GM10266 (cell line): ENCODE results near the gene MED12L.

Experiments
- DNase-seq: peaks from one replicate; pipeline ENCODE4 v3.0.0; 2012; ENCODE audit errors: extremely low spot score
- TF ChIP-seq, protein P1 (sequence below): IDR thresholded peaks from 2 replicates; pipeline ENCODE4 v1.5.1; 2012; ENCODE audit warnings: mild to moderate bottlenecking, low read depth; ENCODE audit not compliant: control insufficient read depth, insufficient read depth; ENCODE audit errors: missing control alignments

MED12L gene

DNA sequence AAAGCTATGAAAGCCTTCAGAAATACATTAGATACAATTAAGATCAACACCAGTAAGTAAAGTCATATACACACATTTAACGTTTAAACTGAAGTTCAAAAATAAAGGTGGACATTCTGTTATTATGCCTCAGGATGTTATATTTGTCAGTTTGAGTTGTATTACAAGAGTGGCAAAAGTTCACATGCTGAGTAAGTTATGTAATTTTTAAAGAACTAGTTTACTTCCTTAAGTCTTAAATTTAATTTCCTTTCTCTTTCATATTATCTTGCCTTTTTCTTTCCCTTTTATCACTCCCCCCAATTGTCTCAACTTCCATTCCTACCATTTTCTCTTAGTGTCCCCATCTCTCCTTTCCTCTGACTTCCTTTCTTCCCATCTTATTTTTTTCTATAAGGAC lies 236.1 kb downstream of the MED12L start:
- no peak for DNase-seq
- TF ChIP-seq, protein P1, sequence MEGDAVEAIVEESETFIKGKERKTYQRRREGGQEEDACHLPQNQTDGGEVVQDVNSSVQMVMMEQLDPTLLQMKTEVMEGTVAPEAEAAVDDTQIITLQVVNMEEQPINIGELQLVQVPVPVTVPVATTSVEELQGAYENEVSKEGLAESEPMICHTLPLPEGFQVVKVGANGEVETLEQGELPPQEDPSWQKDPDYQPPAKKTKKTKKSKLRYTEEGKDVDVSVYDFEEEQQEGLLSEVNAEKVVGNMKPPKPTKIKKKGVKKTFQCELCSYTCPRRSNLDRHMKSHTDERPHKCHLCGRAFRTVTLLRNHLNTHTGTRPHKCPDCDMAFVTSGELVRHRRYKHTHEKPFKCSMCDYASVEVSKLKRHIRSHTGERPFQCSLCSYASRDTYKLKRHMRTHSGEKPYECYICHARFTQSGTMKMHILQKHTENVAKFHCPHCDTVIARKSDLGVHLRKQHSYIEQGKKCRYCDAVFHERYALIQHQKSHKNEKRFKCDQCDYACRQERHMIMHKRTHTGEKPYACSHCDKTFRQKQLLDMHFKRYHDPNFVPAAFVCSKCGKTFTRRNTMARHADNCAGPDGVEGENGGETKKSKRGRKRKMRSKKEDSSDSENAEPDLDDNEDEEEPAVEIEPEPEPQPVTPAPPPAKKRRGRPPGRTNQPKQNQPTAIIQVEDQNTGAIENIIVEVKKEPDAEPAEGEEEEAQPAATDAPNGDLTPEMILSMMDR: no peak

DNA sequence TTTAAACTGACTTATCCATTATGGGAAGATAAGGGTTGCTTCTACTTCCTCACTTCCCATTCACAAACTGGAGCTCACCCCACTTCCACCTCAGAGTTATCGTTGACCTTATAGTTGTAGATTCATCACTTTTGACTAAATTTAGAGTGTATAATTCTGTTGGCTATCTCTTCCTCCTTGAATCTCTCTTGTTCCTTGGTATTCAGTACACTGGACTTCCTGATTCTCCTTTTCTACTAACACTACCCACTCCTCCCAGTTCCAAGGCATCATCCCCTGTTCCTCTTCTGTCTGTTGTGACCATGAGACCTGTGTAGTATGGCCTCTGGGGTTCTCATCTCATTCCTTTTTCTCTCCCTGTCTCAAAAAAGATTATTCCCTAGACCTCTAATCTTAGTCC lies 237.0 kb downstream of the MED12L start:
- TF ChIP-seq, protein P1: no peak
- DNase-seq: no peak

DNA sequence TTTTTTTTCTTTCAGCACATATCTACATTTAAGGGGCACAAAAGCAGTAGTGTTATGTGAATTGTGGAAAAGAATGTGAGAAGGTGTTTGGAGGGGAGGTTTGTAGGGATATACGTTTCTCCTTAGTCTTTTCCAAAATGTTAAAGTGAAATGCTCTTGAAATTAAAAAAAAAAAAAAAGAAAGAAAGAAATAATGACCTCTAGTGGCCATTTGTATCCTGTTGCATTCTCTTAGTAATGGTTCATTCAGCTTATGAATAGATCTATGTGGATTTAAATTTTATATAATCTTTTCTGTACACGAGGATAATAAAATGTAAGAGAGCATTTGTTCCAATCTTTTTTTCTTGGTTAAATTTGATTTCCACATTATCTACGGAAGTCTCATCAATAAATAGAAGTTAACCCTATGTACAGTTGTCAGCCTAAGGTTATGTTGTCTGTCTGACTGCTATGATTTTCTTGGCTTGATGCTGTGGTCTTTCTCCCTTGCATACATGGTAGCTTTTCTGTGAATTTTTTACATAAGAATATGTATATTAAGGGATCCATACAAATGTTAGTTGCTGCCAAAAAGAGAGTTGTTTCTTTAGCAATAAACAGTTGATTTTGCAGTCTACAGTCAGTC lies 242.2 kb downstream of the MED12L start:
- TF ChIP-seq, protein P1: peak; percentile 48
- DNase-seq: peak; percentile 16

DNA sequence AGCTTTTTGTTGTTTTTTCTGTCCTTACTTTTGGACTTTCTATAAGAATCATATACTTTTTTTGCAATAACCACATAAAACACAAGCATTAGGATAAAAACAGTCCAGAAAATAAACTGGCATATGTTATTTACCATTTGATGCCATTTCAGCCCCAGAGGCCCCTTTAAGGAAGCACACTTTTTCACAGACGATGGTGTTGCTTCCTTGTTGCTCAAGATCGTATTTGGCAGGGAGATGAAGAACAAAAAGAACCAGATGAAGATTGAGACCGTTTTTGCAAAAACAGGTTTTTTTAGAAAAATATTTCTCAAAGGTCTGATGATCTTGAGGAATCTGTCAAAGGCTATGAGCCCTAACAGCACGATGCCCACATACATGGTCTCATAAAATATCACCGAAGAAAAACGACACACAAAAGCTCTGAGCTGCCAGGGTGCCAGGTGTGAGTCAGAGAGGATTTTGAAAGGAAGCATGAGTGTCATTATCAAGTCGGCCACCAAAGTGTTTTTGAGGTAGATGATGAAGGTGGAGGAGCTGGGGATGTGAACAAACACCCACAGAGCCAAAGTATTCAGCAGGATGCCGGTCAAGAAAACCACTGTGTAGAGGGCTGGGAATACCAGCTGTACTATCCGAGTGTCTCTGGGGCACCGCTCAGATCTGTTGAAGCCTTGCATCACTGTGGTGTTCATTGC lies 243.0 kb downstream of the MED12L start:
- no peak for DNase-seq
- TF ChIP-seq, protein P1: no peak

DNA sequence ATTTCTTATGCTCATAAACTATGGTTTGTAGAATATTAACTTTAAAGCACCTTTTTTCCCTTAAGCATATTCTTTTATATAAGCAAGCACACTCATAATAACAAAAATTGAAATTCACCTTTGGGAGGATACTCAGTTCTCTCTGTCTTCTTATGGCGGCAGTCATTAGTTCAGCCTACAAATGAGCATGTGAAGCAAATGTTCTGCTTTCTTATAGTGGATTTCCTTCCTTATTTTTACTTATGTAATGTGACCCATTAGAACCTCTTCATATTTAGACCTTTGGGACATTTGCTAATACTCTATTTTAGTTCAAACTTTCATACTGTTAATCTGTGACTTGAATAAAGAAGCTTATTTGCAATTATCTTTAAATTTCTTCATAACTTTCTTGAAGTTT lies 243.9 kb downstream of the MED12L start, which contains the start of gene P2RY13:
TSS of gene P2RY13 (minus strand) at position 187 of the 400 bp plus-strand sequence. CDS start at position 166, 21 bp downstream.
- TF ChIP-seq, protein P1: no peak
- no peak for DNase-seq

DNA sequence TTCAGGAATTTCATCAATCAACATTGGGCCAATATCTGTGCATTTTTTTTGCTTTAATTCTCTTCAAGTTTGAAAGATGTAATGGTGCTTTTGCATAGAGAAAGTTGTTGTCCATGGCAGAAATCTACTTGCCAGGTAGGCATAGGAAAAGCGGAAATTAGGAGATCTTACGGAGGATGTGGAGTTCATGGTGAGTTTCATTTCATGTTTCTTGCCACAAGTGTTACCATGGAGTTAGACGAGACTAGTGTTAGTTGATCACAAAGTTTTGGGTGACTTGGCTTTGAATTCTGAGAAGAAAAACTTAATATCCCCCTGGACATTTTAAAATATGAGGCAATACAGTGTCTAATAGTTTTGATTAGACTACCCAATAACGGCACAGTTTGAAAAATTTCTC lies 244.9 kb downstream of the MED12L start:
- TF ChIP-seq, protein P1: no peak
- no peak for DNase-seq

DNA sequence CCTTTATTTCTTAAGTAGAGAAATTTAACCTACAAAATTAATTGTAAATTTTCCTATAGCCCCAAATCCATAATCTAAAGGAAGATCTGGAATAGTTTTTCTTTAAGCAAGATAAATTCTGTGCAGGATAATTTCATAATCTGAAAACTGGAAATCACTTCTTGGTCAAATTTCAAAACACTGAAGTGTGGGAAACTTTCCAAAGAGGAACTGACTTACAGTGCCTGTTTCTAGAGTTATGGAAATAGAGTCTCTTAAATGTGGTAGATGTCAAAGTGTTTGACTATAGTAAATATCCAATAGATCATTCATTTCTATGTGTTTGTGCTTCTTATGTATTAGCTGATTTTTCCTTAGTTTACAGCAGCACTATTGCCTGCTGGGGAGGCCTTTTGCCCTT lies 245.4 kb downstream of the MED12L start:
- DNase-seq: no peak
- TF ChIP-seq, protein P1: no peak
